GM18873 (cell line): ENCODE measurements around the gene STOM.

Experiments
- ATAC-seq: cut with Tn5 transposase; IDR thresholded peaks from one replicate; pipeline ENCODE4 v1.9.1; 2021; ENCODE audit warnings: mild to moderate bottlenecking, moderate library complexity, moderate number of reproducible peaks; ENCODE audit not compliant: unreplicated experiment, low FRiP score

Gene STOM

DNA sequence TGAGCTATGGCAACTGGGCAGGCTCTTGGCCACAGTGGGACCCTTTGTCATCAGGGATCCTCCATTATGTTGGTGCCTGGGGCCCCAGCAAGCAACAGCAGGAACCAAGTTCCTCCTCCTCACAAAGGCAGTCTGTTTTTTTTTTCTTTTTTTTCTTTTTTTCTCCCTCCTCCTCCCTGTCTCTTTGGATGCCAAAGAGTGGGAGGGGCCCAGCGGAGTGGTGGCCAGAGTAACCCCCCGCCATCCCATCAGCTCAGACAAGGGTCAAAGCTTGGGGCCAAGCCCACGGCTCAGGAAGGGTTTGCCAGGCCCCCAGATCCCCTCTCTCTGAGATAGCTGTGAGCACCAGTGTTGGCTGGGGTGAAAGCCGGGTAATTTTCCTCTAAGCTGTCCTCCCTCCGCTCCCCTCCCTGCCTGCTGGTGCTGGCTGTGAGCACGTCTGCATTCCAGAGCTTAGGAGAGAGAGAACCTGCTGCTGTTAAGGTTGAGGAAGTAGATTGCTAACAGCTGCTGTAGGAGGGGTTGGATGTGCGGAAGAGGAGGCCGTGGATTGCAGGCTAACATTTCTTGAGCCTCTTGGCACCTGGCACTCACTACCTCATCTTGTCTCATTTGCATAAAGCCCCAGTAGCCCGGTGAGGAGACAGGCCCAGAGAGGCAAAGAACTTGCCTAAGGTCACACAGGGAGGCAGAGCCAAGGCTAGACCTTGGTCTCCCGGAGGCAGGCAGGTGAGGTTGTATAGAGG, 80.9 kb downstream of the STOM start:
- no peak for ATAC-seq
